GM18499 (cell line): Measurements from ENCODE around the gene GBA3.

Experiments
- ATAC-seq: cut with Tn5 transposase; IDR thresholded peaks from one replicate; pipeline ENCODE4 v1.9.1; 2021; ENCODE audit warnings: moderate number of reproducible peaks; ENCODE audit not compliant: insufficient read depth, unreplicated experiment

Gene GBA3

GRCh38 chr4:22766068-22766467 is 73.3 kb downstream of the GBA3 start:
- no peak for ATAC-seq

DNA sequence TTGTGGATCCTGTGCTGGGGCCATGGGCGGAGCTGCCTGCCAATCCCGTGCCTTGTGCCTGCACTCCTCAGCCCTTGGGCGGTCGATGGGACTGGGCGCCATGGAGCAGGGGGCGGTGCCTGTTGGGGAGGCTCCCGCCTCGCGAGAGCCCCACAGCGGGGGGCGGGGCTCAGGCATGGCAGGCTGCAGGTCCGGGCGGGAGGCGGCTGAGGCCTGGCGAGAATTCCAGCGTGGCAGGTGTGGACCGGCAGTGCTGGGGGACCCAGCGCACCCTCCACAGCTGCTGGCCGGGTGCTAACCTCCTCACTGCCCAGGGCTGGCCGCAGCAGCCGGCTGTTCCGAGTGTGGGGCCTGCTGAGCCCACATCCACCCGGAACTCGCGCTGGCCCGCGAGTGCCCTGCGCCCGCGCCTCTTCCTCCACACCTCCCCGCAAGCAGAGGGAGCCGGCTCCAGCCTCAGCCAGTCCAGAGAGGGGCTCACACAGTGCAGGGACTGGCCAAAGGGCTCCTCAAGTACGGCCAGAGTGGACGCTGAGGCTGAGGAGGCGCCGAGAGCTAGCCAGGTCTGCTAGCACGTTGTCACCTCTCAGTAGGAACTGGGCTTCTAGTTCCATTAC is 85.9 kb downstream of the GBA3 start:
- no peak for ATAC-seq

- ATAC-seq, result no peak
Measured at GRCh38 chr4:22780317-22780716, 87.6 kb downstream of the GBA3 start.

DNA sequence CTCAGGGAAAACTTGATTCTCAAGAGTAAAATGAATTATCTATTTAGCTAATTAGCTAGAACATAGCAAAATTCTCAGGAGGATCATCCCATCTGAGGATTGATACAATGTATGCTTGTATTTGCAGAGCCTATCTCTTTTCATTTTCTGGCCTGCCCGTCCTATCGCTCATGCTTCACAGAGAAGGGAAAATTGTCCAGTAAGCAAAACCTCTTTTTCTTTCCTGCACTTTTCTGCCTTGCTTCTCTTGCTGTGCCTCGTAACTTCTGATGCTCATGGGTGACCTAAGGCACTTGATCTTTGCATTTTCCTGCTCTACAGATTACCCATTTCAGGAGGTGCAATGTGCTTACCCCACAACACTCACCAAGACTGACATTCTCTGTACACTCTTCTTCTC is 88.1 kb downstream of the GBA3 start:
- ATAC-seq, result no peak

DNA sequence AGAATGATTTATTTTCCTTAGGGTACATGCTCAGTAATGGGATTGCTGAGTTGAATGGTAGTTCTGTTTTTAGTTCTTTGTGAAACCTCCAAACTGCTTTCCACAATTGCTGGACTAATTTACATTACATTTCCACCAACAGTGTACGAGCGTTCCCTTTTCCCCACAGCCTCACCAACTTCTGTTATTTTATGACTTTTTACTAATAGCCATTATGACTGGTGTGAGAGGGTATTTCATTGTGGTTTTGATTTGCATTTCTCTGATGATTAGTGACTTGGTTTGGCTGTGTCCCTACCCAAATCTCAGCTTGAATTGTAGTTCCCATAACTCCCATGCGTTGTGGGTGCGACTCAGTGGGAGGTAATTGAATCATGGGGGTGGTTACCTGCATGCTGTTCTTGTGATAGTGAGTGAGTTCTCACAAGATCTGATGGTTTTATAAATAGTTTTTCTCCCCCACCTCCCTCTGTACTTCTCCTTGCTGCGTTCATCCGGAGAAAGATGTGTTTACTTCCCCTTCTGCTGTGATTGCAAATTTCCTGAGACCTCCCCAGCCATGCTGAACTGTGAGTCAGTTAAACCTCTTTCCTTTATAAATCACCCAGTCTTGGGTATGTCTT is 95.1 kb downstream of the GBA3 start:
- no peak for ATAC-seq

DNA sequence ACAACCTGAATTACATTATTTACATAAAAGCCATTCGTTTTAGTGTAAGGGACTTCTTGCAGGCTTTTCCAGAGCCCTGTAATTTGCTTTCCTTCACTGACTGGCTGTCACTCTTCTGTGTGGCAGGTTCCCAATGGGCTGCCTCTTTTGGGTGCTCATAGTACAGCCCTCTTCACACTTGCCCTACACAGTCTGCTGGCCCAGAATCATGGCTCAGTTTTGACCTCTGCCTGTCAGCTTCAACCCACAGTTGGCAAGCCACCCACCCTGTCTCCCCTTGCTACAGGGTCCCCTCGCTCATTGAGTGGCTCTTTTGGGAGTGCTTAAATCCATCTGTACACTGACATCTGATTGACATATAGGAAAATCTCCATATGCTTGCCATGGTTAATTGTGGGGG is 97.9 kb downstream of the GBA3 start:
- no peak for ATAC-seq

DNA sequence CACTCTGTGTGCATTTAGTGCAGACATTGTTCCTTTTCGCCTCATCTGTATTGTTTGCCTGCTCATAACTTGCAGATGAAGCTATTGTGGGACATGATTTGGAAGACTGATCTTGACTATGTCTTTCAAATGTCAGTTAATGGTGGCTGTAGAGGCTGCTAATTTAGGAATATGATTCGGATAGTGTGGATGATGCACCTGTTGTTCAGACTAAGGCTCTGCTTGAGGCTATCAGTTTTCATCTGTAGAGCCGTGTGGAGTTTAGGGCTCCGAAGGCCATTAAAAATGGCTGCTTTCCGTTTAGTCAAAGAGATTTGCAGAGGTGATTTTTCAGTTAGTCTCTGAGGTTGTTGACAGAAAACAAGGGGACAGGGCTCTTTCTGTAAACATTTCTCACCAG is 102.0 kb downstream of the GBA3 start:
- ATAC-seq, result no peak

DNA sequence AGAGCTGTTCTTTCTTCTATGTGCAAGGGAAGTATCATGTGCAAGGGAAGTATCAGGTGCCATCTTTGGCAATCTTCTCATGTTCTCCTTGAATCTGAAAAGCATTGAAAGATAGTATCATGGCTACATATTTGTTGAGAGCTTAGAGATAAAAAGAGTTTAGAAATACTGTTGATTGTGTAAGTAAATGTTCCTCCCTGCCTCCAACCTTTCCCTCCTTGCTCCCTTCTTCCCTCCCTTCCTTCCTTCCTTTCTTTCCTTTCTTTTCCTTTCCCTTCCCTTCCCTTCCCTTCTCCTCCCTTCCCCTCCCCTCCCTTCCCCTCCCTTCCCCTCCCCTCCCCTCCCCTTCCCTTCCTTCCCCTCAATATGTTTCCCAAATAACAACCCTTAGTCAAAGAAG is 108.7 kb downstream of the GBA3 start:
- no peak for ATAC-seq

DNA sequence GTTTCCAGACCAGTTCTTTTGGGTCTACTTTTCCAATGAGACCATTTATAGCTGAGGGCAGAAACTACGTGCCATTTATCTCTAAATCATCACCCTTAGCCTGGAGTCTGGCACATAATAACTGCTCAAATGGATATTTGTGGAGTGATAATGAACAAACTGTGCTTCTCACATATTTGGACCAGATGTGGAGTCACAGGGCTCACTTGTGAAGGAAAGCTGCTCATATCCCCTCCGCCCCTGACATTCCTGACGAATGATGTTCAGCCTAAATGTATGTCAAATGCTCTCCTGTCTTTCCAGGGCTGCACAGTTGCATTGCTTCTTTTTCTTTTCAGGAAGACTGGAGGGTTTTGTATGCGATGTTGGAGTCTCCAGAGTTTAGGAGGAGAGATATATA is 110.1 kb downstream of the GBA3 start:
- ATAC-seq, result no peak

GRCh38 chr4:22803512-22803911 is 110.8 kb downstream of the GBA3 start:
- no peak for ATAC-seq

DNA sequence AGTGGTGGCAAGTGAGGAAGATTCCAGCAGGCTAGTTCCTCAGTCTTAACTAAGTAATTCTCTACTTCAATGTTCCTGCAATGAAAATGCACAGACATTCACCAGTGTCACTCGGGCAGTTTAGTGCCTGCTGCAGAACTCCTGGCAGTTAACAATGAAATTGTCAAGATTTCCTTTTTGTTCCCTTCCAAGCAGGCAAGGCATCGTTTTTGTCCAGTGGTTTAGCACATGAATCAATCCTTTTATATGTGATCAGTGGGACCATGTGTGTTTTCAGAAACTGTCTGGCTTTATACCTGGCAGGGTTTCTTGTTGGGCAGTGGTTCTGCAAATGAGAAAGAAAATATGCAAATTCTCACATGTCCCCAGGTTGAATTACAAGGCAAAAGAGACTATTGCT is 122.2 kb downstream of the GBA3 start:
- no peak for ATAC-seq

- no peak for ATAC-seq
Measured at GRCh38 chr4:22824091-22824490, 131.4 kb downstream of the GBA3 start.

DNA sequence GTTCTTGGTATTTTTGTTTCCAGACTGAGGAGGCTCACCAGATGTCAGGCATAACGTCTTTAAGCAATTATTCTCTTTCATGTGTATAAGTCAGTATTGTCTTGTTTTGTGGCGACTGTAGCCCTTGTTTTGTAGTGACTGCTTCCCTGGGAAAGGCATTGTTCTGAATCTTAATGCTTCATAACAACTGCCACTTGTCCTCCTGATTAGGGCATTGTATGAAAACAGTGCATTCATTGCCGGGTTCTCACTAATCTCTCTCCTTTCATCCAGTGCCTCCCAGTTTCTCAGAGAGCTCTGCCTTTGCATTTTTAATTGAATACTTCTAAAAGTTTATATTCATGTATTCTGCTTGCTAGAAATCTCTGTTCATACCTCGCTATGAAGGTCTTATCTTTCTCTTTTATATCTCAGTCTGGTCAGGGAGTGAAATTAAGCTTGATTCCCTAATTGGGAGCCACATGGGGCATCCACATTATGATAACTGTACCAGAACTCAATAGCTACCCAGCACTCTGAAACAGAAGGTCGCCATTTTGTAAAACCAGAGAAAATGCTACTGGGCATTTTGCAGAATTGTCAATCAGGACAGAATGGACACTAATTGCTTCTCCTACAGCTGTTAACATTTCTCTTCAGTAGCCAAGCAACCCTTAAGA is 149.8 kb downstream of the GBA3 start:
- no peak for ATAC-seq

DNA sequence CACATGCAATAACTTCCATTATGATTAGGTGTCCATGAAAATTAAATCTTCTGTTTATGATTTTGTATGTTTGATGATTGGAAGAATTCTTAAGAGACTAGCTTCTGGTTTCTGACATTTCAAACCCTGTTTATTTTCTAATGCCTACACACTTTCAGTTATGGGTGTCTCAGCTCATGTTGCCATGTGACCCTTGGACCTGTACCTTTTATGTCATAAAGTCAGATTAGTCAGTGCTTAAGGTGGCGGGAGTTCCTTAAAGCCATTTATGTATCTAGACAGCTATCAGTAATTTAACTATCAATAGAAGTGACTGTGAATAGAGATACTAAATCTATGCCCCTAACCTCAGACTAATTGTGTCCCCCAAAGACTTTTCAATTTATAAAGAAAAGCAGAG is 155.6 kb downstream of the GBA3 start:
- ATAC-seq, result no peak

GRCh38 chr4:22850055-22850454 is 157.3 kb downstream of the GBA3 start:
- no peak for ATAC-seq

- no peak for ATAC-seq
Measured at GRCh38 chr4:22850630-22851029, 157.9 kb downstream of the GBA3 start.

GRCh38 chr4:22857411-22857810 is 164.7 kb downstream of the GBA3 start:
- ATAC-seq, result no peak

GRCh38 chr4:22859318-22859717 is 166.6 kb downstream of the GBA3 start:
- ATAC-seq, result no peak
